IMR-90 (cell line): ENCODE data around the gene HDAC9. TPM values are rescaled to one million over a fixed set of nuclear protein-coding genes. Genes with fewer than 3 reads are reported as not detected.

Source experiments
- ATAC-seq: fragments of 200-7000 bp; cut with Tn5 transposase; 2 replicates; pipeline ENCODE4 v1.9.1; 2020; ENCODE audit warnings: low read depth, mild to moderate bottlenecking, moderate library complexity
- BruUV-seq: library from RNA; stranded (reverse); fragments of 400-500 nt; replicated peaks from 2 replicates; lab custom pipeline; 2021; lab: Mats Ljungman, UMichigan
- CTCF ChIA-PET: fragments of 300-600 bp; formaldehyde crosslinking; extraction: SDS; loops from one replicate; lab custom pipeline; 2021; ENCODE audit warnings: antibody characterized with exemption; lab: Yijun Ruan, JAX
- POLR2A ChIA-PET: fragments of 300-600 bp; sonication (Branson Sonifier 250); formaldehyde crosslinking; loops from one replicate; lab custom pipeline; 2022; ENCODE audit warnings: antibody characterized with exemption; ENCODE audit not compliant: unreplicated experiment; lab: Charles Lee
- DNase-seq: peaks from one replicate; pipeline ENCODE4 v3.0.0; 2013
- H2AFZ ChIP-seq: replicated peaks from 2 replicates; pipeline ENCODE3; 2013; ENCODE audit warnings: low read length, mild to moderate bottlenecking; ENCODE audit not compliant: poor library complexity
- H2AK5ac ChIP-seq: 2 replicates; pipeline ENCODE4 v1.6.1; 2013; ENCODE audit warnings: low read depth, low read length, inconsistent platforms
- H2AK9ac ChIP-seq: replicated peaks from 2 replicates; pipeline ENCODE3; 2013; ENCODE audit warnings: mild to moderate bottlenecking, low read depth, low read length, moderate library complexity; ENCODE audit not compliant: poor library complexity
- H2BK120ac ChIP-seq: 2 replicates; pipeline ENCODE4 v1.6.1; 2013; ENCODE audit warnings: low read depth, low read length, inconsistent platforms
- H2BK15ac ChIP-seq: 3 replicates; pipeline ENCODE4 v1.6.1; 2013; ENCODE audit warnings: low read depth, low read length, inconsistent platforms
- H2BK20ac ChIP-seq: 2 replicates; pipeline ENCODE4 v1.6.1; 2013; ENCODE audit warnings: low read depth, mild to moderate bottlenecking, inconsistent platforms, low read length, moderate library complexity
- H2BK5ac ChIP-seq: 2 replicates; pipeline ENCODE4 v1.6.1; 2013; ENCODE audit warnings: mild to moderate bottlenecking, low read depth, low read length, inconsistent platforms; ENCODE audit not compliant: poor library complexity, severe bottlenecking
- H3K14ac ChIP-seq: replicated peaks from 2 replicates; pipeline ENCODE4 v1.6.1; 2013; ENCODE audit warnings: low read depth, low read length, inconsistent platforms
- H3K18ac ChIP-seq: 2 replicates; pipeline ENCODE4 v1.6.1; 2013; ENCODE audit warnings: low read depth, low read length, control low read depth
- H3K23ac ChIP-seq: 2 replicates; pipeline ENCODE4 v1.6.1; 2013; ENCODE audit warnings: low read depth, low read length, inconsistent platforms
- H3K27ac ChIP-seq: 2 replicates; pipeline ENCODE4 v1.5.1; 2013; ENCODE audit warnings: mild to moderate bottlenecking, control low read depth, low read length; ENCODE audit not compliant: insufficient read depth
- H3K27me3 ChIP-seq: 2 replicates; pipeline ENCODE4 v1.6.1; 2013; ENCODE audit warnings: low read length; ENCODE audit not compliant: control insufficient read depth, insufficient read depth
- H3K36me3 ChIP-seq: 2 replicates; pipeline ENCODE4 v1.6.1; 2013; ENCODE audit warnings: low read length, mixed read lengths; ENCODE audit not compliant: control insufficient read depth, insufficient read depth
- H3K4ac ChIP-seq: 2 replicates; pipeline ENCODE4 v1.6.1; 2013; ENCODE audit warnings: low read depth, low read length, inconsistent platforms
- H3K4me1 ChIP-seq: 2 replicates; pipeline ENCODE4 v1.6.1; 2013; ENCODE audit warnings: low read length, mixed read lengths; ENCODE audit not compliant: control insufficient read depth, insufficient read depth
- H3K4me2 ChIP-seq: 2 replicates; pipeline ENCODE4 v1.6.1; 2013; ENCODE audit warnings: low read depth, mild to moderate bottlenecking, control low read depth, low read length, moderate library complexity
- H3K4me3 ChIP-seq: 2 replicates; pipeline ENCODE4 v1.5.1; 2013; ENCODE audit warnings: low read depth, mild to moderate bottlenecking, control low read depth, low read length, moderate library complexity; ENCODE audit not compliant: insufficient read depth
- H3K56ac ChIP-seq: 2 replicates; pipeline ENCODE4 v1.6.1; 2013; ENCODE audit warnings: low read length, inconsistent platforms; ENCODE audit not compliant: insufficient read depth; ENCODE audit errors: extremely low read depth
- H3K79me1 ChIP-seq, 2 experiments: 2 replicates each; pipeline ENCODE4 v1.6.1; 2013; ENCODE audit warnings: low read length in 2 of 2, inconsistent platforms in 1 of 2, low read depth in 1 of 2
- H3K9ac ChIP-seq: 2 replicates; pipeline ENCODE4 v1.6.1; 2013; ENCODE audit warnings: low read depth, low read length, control low read depth
- H3K9me1 ChIP-seq: 2 replicates; pipeline ENCODE4 v1.6.1; 2013; ENCODE audit warnings: low read length, inconsistent platforms; ENCODE audit not compliant: insufficient read depth
- H3K9me3 ChIP-seq: 2 replicates; pipeline ENCODE4 v1.6.1; 2013; ENCODE audit warnings: low read length; ENCODE audit not compliant: control insufficient read depth, insufficient read depth
- H4K20me1 ChIP-seq: 2 replicates; pipeline ENCODE4 v1.6.1; 2013; ENCODE audit warnings: low read length, inconsistent platforms; ENCODE audit not compliant: insufficient read depth
- H4K5ac ChIP-seq: 2 replicates; pipeline ENCODE4 v1.6.1; 2013; ENCODE audit warnings: mild to moderate bottlenecking, low read depth, low read length, control low read depth
- H4K8ac ChIP-seq, 2 experiments: 2 replicates each; pipeline ENCODE4 v1.6.1; 2013; ENCODE audit warnings: low read depth in 2 of 2, low read length in 2 of 2, control low read depth in 1 of 2, inconsistent platforms in 1 of 2
- H4K91ac ChIP-seq: 2 replicates; pipeline ENCODE4 v1.6.1; 2013; ENCODE audit warnings: low read depth, low read length, inconsistent platforms; ENCODE audit not compliant: insufficient read depth
- MXI1 ChIP-seq: IDR thresholded peaks from 2 replicates; pipeline ENCODE4 v1.6.1; 2012; ENCODE audit warnings: low read depth, mild to moderate bottlenecking, low read length, moderate library complexity, borderline replicate concordance
- RAD21 ChIP-seq: IDR thresholded peaks from 2 replicates; pipeline ENCODE4 v1.6.1; 2012; ENCODE audit warnings: low read length, improper control_type of control experiment
- dilution Hi-C: fragments of 300-500 bp; cut with HindIII; formaldehyde crosslinking; loops from one replicate; pipeline ENCODE4 v1.14.3; 2018; ENCODE audit warnings: low sequenced_read_pairs; ENCODE audit not compliant: unreplicated experiment
- in situ Hi-C: fragments of 300-500 bp; cut with MboI; formaldehyde crosslinking; loops from 3 replicates; pipeline ENCODE4 v1.14.3; 2019; ENCODE audit warnings: low sequenced_read_pairs, inconsistent platforms, mixed read lengths
- intact Hi-C: fragments of 100-400 bp; cut with micrococcal nuclease; formaldehyde crosslinking; loops from 2 replicates; pipeline ENCODE4 v1.10.0; 2022
- polyA plus RNA-seq, 3 experiments: library from polyadenylated mRNA; depleted of rRNA; stranded (reverse); fragments of >200 nt; gene quantifications; 2 replicates each; pipeline ENCODE4 v1.2.3, GENCODE V29; 2012; ENCODE audit warnings: low replicate concordance in 1 of 3
- total RNA-seq: library from RNA; depleted of rRNA; stranded (reverse); fragments of >200 nt; gene quantifications from 2 replicates; pipeline ENCODE4 v1.2.3, GENCODE V29; 2012

HDAC9 gene
- total and polyA plus RNA-seq, 2 of the 4 experiments (the other 2 are of a cell fraction) = 4.3 to 24.7 TPM

DNA sequence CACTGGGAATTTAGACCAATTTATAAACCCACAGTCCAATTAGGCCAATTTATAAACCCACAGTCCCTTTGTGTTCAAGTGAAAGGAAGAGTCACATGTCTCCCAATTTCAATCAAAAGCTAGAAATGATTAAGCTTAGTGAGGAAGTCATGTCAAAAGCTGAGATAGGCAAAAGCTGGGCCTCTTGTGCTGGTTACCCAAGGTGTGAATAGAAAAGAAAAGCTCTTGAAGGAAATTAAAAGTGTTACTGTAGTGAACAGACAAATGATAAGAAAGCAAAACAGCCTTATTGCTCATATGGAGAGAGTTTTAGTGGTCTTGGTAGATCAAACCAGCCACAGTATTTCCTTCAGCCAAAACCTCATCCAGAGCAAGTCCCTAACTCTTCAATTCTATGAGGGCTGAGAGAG lies 245.0 kb downstream of the HDAC9 start:
- no peaks in the 10 kb centered on the region for H3K4me1 ChIP-seq
- CTCF ChIA-PET = no interaction called here
- no peak overlapping the region for H3K4me2 ChIP-seq
- H2AK9ac ChIP-seq = no peak overlapping the region
- H3K18ac ChIP-seq = no peak overlapping the region
- no peak overlapping the region for H3K9ac ChIP-seq
- TF ChIP-seq RAD21 (no peak), MXI1 (no peak)
- no peak overlapping the region for H4K91ac ChIP-seq
- H3K23ac ChIP-seq = no peak overlapping the region
- H3K9me1 ChIP-seq = no peaks in the 10 kb centered on the region
- dilution Hi-C loops = no loop called here
- no peak overlapping the region for H3K27ac ChIP-seq
- no peak overlapping the region for H2BK15ac ChIP-seq
- no peak overlapping the region for H2BK120ac ChIP-seq
- in situ Hi-C loops = no loop called here
- no TSS peak for BruUV-seq
- no peak overlapping the region for H3K14ac ChIP-seq
- H3K56ac ChIP-seq = no peak overlapping the region
- H2BK5ac ChIP-seq = no peak overlapping the region
- H3K4ac ChIP-seq = no peak overlapping the region
- H2AFZ ChIP-seq = no peak overlapping the region
- no peaks in the 10 kb centered on the region for H3K36me3 ChIP-seq
- H4K20me1 ChIP-seq = no peaks in the 10 kb centered on the region
- no peak overlapping the region for H2AK5ac ChIP-seq
- H2BK20ac ChIP-seq = no peak overlapping the region
- intact Hi-C loops = no loop called here
- no peaks in the 10 kb centered on the region for H3K79me1 ChIP-seq
- no peaks in the 10 kb centered on the region for H3K27me3 ChIP-seq
- POLR2A ChIA-PET = no interaction called here
- no peaks in the 10 kb centered on the region for H3K9me3 ChIP-seq
- H4K8ac ChIP-seq = no peak overlapping the region
- ATAC-seq (no peak), DNase-seq (no peak)
- H3K4me3 ChIP-seq = no peak overlapping the region
- H4K5ac ChIP-seq = no peak overlapping the region
